BLaER1 (cell line): ENCODE measurements around the gene CTNNB1.
A peak's percentile ranks its signal among the peaks of the same experiment; 100 is the strongest.

ENCODE experiments used
- H3K27ac ChIP-seq: shearing (Covaris generic); formaldehyde crosslinking; 2 replicates; pipeline ENCODE4 v1.8.1; 2022
- H3K27me3 ChIP-seq: shearing (Covaris generic); formaldehyde crosslinking; 2 replicates; pipeline ENCODE4 v1.8.1; 2022
- H3K36me3 ChIP-seq: shearing (Covaris generic); formaldehyde crosslinking; 2 replicates; pipeline ENCODE4 v1.8.1; 2022
- H3K4me1 ChIP-seq: shearing (Covaris generic); formaldehyde crosslinking; 2 replicates; pipeline ENCODE4 v1.8.1; 2022
- H3K4me2 ChIP-seq: shearing (Covaris generic); formaldehyde crosslinking; 2 replicates; pipeline ENCODE4 v1.8.1; 2022
- H3K4me3 ChIP-seq: shearing (Covaris generic); formaldehyde crosslinking; 2 replicates; pipeline ENCODE4 v1.8.1; 2022
- H3K9ac ChIP-seq: shearing (Covaris generic); formaldehyde crosslinking; 2 replicates; pipeline ENCODE4 v1.8.1; 2022
- H3K9me3 ChIP-seq: shearing (Covaris generic); formaldehyde crosslinking; 2 replicates; pipeline ENCODE4 v1.8.1; 2022
- H4K20me1 ChIP-seq: shearing (Covaris generic); formaldehyde crosslinking; 2 replicates; pipeline ENCODE4 v1.8.1; 2022
- Cebpa-rat ChIP-seq: shearing (Covaris generic); IDR thresholded peaks from 2 replicates; pipeline ENCODE4 v1.8.1; 2022

Gene CTNNB1

DNA sequence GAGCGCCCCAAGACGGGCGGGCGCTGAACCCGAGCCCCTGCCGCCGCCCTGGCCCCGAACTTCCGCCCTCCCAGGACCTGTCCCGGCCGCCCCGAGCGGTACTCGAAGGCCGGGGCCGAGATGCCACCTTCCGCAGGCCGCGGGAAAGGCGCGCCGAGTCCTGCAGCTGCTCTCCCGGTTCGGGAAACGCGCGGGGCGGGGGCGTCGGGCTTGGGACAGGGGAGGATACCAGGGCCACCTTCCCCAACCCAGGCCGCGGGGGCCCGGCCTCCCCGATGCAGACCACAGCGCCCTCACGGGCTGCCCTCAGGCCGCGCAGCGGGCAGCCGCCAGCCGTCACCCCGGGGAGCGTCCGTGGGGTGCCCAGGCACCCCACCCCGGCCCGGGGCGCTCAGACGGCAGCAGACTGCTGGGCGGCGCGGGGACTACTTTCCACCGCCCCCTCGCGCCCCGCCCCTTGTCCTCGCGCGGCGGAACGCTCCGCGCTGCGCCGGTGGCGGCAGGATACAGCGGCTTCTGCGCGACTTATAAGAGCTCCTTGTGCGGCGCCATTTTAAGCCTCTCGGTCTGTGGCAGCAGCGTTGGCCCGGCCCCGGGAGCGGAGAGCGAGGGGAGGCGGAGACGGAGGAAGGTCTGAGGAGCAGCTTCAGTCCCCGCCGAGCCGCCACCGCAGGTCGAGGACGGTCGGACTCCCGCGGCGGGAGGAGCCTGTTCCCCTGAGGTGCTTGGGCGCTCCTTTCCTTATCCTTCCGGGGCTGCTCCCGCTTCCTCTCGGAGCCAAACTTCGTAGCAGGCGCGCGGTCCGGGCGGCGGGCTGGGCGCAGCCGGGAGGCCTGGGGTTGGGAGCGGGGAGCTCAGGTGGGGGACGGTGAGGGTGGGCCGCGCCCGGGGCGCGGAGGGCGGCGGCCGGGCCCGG, at the start of gene CTNNB1:
Gene CTNNB1, plus strand, starts transcription at position 556 of the 916 bp plus-strand sequence. CDS start 24,564 bp downstream, outside the sequence.
- peak within 1 kb of the TSS; percentile 93 for H3K4me3 ChIP-seq
- peaks cover 43% of the 10 kb centered on the region for H4K20me1 ChIP-seq
- H3K4me2 ChIP-seq, result peak within 1 kb of the TSS; percentile 92
- TF ChIP-seq Cebpa-rat, result no peak
- no peaks in the 10 kb centered on the region for H3K27me3 ChIP-seq
- no peaks in the 10 kb centered on the region for H3K9me3 ChIP-seq
- H3K4me1 ChIP-seq, result peaks cover 41% of the 10 kb centered on the region
- H3K36me3 ChIP-seq, result peaks cover under 1% of the 10 kb centered on the region; the same call in 1 of the 2 replicates
- peak within 1 kb of the TSS; percentile 99 for H3K27ac ChIP-seq
- peak within 1 kb of the TSS; percentile 99 for H3K9ac ChIP-seq

DNA sequence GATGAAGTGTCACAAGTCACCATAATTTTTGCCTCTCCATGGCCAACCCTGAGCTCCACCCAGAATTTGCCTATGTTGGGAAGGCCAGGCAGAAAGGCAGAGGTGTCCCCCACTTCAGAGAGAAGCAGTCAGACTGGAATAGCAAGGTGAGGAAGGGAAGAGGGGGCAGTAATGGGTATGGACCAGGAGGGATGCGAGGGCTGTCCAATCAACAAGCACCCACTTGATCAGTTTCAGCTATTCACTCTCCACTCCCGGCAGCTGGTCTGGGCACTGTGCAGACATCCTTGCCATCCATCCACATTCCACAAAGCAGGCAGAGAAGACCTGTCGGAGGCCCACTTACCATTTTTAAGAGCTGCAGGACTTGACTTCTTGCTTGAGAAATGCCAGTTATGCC, 43.5 kb upstream of the CTNNB1 start:
- Histone ChIP-seq H3K27ac (no peak overlapping the region), H3K27me3 (no peaks in the 10 kb centered on the region), H3K9me3 (no peaks in the 10 kb centered on the region), H4K20me1 (no peaks in the 10 kb centered on the region), H3K4me3 (no peak overlapping the region), H3K9ac (no peak overlapping the region), H3K4me2 (no peak overlapping the region), H3K36me3 (no peaks in the 10 kb centered on the region), H3K4me1 (peaks cover 11% of the 10 kb centered on the region)
- no peak for TF ChIP-seq Cebpa-rat

DNA sequence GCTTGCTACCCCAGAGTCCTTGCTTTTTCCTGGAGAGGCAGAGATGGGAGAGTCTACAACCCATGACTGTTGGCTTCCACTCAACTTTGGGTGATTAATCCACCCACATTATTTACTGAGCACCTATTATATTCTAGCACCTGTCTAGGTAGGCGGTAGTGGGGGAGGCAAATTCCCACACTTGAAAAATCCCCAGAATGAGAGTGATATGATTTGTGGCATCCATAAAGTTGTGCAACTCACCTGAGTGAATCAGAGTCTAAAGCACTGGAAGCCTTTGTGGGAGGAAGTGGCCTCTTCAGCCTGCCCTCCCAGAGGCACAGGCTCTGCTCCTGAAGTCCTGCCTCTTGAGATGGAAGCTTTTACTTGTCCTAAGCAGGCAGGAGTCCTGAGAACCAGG, 40.4 kb upstream of the CTNNB1 start:
- H3K27me3 ChIP-seq, result no peaks in the 10 kb centered on the region
- TF ChIP-seq Cebpa-rat, result no peak
- no peak overlapping the region for H3K4me3 ChIP-seq
- peaks cover 17% of the 10 kb centered on the region for H3K4me1 ChIP-seq
- H4K20me1 ChIP-seq, result no peaks in the 10 kb centered on the region
- peak overlapping the region; percentile 27; the same call in 1 of the 2 replicates for H3K4me2 ChIP-seq
- H3K27ac ChIP-seq, result no peak overlapping the region
- H3K9ac ChIP-seq, result no peak overlapping the region
- no peaks in the 10 kb centered on the region for H3K36me3 ChIP-seq
- H3K9me3 ChIP-seq, result no peaks in the 10 kb centered on the region

GRCh38 chr3:41159588-41160189, 39.6 kb upstream of the CTNNB1 start:
- H3K27ac ChIP-seq, result no peak overlapping the region
- no peak overlapping the region for H3K4me3 ChIP-seq
- TF ChIP-seq Cebpa-rat, result no peak
- no peak overlapping the region for H3K9ac ChIP-seq
- no peak overlapping the region for H3K4me2 ChIP-seq
- H3K27me3 ChIP-seq, result no peaks in the 10 kb centered on the region
- H3K36me3 ChIP-seq, result no peaks in the 10 kb centered on the region
- peaks cover 17% of the 10 kb centered on the region for H3K4me1 ChIP-seq
- no peaks in the 10 kb centered on the region for H4K20me1 ChIP-seq
- H3K9me3 ChIP-seq, result no peaks in the 10 kb centered on the region

- Histone ChIP-seq H3K36me3 (no peaks in the 10 kb centered on the region), H3K4me1 (peaks cover 19% of the 10 kb centered on the region), H4K20me1 (no peaks in the 10 kb centered on the region), H3K9me3 (no peaks in the 10 kb centered on the region), H3K27me3 (no peaks in the 10 kb centered on the region), H3K4me2 (no peak overlapping the region), H3K27ac (no peak overlapping the region), H3K4me3 (no peak overlapping the region), H3K9ac (no peak overlapping the region)
- no peak for TF ChIP-seq Cebpa-rat
Measured at GRCh38 chr3:41162541-41162940, 36.8 kb upstream of the CTNNB1 start.

DNA sequence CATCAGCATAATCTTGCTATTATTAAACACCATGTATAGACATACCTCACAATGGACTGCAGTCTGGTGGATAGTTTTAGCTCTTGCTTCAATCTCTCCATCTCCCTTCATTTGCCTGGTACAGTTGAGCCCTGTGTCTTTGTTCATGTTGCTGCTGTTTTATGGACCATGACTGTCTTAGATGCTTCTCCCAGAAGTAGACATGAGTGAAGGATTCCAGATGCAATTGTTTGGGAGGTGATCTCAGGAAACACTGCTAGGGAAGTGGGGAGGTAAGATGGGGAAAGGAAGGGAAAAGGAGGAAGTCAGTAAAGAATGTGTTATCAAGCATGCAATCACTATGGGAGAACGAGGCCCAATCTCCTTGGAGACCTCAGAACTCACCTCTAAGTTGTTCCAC, 36.3 kb upstream of the CTNNB1 start:
- TF ChIP-seq Cebpa-rat, result no peak
- Histone ChIP-seq H3K27me3 (no peaks in the 10 kb centered on the region), H3K4me2 (no peak overlapping the region), H3K27ac (no peak overlapping the region), H3K9me3 (no peaks in the 10 kb centered on the region), H4K20me1 (no peaks in the 10 kb centered on the region), H3K36me3 (no peaks in the 10 kb centered on the region), H3K4me3 (no peak overlapping the region), H3K4me1 (peaks cover 20% of the 10 kb centered on the region), H3K9ac (no peak overlapping the region)

DNA sequence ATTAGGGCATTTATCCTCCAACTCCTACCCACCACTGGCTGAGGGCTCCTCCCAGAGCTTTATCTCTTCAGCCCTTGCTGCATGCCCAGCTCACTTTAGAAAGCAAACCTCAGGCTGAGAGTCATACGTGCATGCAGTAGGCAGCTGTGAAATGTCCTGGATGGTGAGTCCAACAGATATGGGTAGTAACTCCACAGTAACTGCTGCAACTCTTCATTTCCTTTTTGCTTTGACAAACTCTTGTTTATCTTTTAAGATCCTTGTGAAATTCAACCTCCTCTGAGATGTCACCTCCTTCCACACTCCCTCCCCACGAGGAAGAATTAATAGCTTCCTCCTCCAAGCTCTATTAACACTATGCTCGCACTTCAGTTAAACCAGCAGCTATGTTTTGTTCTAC, 35.9 kb upstream of the CTNNB1 start:
- Histone ChIP-seq H3K36me3 (no peaks in the 10 kb centered on the region), H4K20me1 (no peaks in the 10 kb centered on the region), H3K4me1 (peaks cover 16% of the 10 kb centered on the region), H3K4me2 (no peak overlapping the region), H3K9me3 (no peaks in the 10 kb centered on the region; the same call in 1 of the 2 replicates), H3K9ac (no peak overlapping the region), H3K4me3 (no peak overlapping the region), H3K27ac (no peak overlapping the region), H3K27me3 (no peaks in the 10 kb centered on the region)
- no peak for TF ChIP-seq Cebpa-rat

DNA sequence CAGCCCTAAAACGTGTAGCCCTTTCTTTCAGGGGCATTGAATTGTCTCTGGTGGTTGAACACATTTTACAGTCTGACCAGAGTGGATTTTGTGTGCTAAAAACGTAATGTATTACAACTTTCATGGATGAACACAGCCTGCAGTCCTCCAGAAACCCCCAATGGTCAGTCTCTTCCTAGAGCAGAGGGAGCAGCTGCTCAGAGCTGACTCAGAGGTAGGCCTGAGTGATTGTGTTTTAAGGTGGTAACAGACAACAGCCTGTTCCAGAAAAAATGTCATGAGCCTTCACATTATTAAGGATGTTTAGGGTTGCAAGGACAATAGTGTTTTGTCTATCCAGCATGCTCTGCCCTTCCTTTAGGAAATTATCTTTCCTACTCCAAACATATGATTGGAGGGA, 34.5 kb upstream of the CTNNB1 start:
- Histone ChIP-seq H3K4me1 (peaks cover 10% of the 10 kb centered on the region), H4K20me1 (no peaks in the 10 kb centered on the region), H3K4me2 (no peak overlapping the region), H3K36me3 (no peaks in the 10 kb centered on the region), H3K27me3 (no peaks in the 10 kb centered on the region), H3K27ac (no peak overlapping the region), H3K4me3 (no peak overlapping the region), H3K9ac (no peak overlapping the region), H3K9me3 (no peaks in the 10 kb centered on the region; the same call in 1 of the 2 replicates)
- no peak for TF ChIP-seq Cebpa-rat

GRCh38 chr3:41167722-41168497, 31.4 kb upstream of the CTNNB1 start:
- no peaks in the 10 kb centered on the region for H4K20me1 ChIP-seq
- H3K36me3 ChIP-seq, result no peaks in the 10 kb centered on the region
- TF ChIP-seq Cebpa-rat, result no peak
- H3K9me3 ChIP-seq, result no peaks in the 10 kb centered on the region; the same call in 1 of the 2 replicates
- peaks cover 10% of the 10 kb centered on the region for H3K4me1 ChIP-seq
- no peak overlapping the region for H3K9ac ChIP-seq
- H3K4me3 ChIP-seq, result no peak overlapping the region
- H3K27me3 ChIP-seq, result no peaks in the 10 kb centered on the region
- no peak overlapping the region for H3K27ac ChIP-seq
- peak overlapping the region; percentile 14; the same call in 1 of the 2 replicates for H3K4me2 ChIP-seq
